Coronary artery (tissue), 2 donors: Measurements from ENCODE around the gene FAM151B.

Experiments used
- DNase-seq: peaks from one replicate; pipeline ENCODE4 v3.0.0-alpha.2; 2017; ENCODE audit warnings: low spot score
- H3K27ac ChIP-seq, 2 donors: fragments of 200-600 bp; sonication (generic); one replicate each; pipeline ENCODE4 v1.5.1; 2016 to 2019
- H3K4me3 ChIP-seq: fragments of 200-600 bp; sonication (generic); 2 replicates; pipeline ENCODE4 v1.5.1; 2016; ENCODE audit warnings: mild to moderate bottlenecking, moderate library complexity
- TF ChIP-seq, protein P1 (sequence below): fragments of 200-600 bp; sonication (generic); IDR thresholded peaks from one replicate; pipeline ENCODE4 v1.5.1; 2019; ENCODE audit warnings: antibody characterized with exemption

FAM151B gene

DNA sequence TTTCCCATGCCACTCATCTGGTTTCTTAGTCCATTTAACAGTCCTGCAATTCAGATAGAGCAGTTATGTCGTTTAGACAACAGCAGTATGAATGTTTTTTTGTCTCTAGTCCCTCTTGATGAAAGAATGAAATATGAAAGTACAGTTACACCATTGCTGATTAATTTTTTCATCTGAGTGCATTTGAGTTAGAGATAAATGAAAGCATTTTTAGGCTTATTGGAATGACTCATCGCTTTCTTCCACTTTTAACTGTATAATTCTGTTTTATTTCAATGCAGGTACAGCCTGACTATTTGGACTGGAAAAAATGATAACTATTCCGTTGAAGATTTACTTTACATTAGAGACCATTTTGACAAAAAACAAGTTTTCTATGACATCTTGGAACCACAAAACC, 53.5 kb downstream of the FAM151B start:
- TF ChIP-seq, protein P1, sequence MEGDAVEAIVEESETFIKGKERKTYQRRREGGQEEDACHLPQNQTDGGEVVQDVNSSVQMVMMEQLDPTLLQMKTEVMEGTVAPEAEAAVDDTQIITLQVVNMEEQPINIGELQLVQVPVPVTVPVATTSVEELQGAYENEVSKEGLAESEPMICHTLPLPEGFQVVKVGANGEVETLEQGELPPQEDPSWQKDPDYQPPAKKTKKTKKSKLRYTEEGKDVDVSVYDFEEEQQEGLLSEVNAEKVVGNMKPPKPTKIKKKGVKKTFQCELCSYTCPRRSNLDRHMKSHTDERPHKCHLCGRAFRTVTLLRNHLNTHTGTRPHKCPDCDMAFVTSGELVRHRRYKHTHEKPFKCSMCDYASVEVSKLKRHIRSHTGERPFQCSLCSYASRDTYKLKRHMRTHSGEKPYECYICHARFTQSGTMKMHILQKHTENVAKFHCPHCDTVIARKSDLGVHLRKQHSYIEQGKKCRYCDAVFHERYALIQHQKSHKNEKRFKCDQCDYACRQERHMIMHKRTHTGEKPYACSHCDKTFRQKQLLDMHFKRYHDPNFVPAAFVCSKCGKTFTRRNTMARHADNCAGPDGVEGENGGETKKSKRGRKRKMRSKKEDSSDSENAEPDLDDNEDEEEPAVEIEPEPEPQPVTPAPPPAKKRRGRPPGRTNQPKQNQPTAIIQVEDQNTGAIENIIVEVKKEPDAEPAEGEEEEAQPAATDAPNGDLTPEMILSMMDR = no peak
- Histone ChIP-seq H3K4me3 (no peak overlapping the region), H3K27ac (no peak overlapping the region)
- no peak for DNase-seq

DNA sequence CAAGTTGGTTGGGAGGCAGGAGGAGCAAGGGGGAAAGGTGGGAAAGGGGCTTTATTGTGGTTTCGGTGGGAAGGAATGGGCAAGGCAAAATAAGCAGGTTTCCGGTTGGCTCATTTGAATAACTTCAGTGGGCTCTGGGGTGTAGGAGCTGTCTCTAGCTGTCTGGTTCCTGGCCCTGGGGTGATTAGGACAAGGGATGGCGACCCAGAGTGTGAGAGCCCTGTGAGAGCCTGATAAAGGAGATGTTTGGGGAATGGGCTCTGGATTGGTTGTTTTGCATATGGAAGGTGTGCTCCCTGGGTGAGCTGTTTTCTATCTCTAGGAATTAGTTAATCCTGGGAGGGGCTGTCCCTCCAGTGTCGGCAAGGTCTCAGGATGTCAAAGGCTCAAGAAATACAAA, 66.7 kb downstream of the FAM151B start:
- Histone ChIP-seq H3K4me3 (no peak overlapping the region), H3K27ac (no peak overlapping the region)
- no peak for DNase-seq
- TF ChIP-seq, protein P1 = no peak

DNA sequence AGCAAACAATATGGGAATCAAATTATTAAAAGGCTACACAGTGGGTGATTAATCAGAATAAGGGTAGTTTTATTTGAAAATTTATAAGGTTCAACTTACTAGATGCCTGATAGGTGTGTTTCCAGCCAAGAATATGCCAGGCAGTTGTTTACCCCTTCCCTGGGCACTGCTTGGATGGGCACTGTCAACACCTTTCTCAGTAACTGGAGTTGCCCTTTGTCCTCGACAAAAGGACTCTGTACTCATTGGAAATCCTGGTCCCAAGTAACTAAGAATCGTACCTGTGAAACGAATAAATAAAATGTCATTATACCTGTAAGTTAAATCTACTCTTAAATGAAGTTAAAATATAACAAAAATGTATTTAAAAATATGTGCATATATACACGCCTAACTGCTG, 67.2 kb downstream of the FAM151B start:
- no peak overlapping the region for H3K4me3 ChIP-seq
- no peak for DNase-seq
- TF ChIP-seq, protein P1 = no peak
- H3K27ac ChIP-seq = no peak overlapping the region

DNA sequence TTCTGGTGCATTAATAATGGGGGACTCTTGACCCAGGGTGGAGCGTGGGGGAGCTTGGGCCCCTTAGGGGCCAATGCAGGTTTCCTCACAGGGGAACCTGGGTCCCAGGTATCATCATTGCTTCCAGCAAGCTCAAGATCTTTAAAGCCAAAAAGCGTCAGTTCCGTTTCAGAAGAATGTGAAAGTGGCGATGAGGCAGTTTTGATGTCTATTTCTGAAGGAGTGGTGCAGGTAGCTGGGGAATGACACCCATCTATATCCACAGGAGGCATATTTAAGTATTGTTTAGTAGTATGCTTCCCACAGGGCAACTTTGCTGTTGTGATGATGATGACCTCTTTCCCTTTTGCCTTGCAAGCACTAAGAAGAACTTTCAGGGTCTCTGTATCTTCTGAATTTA, 71.3 kb downstream of the FAM151B start:
- no peak overlapping the region for H3K4me3 ChIP-seq
- no peak overlapping the region for H3K27ac ChIP-seq
- DNase-seq = no peak

DNA sequence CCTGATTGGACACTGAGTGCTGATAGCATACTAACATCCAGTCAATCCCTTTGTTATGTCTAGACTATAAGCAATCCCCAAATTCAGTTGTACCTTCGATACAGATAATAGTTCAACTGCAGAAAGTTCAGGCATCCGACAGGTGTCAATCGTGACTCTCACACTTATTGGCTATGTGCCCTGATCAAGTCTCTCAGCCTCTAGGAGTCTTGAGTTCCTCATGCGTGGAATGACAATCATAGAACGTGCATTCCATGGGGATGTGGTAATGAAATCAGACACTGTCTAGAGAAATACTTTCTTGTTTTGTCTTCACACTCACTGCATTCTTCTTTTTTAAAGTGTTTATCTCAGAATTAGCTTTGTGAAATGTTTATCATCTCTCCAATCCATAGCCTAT, 77.4 kb downstream of the FAM151B start:
- DNase-seq = no peak
- H3K27ac ChIP-seq = no peak overlapping the region
- TF ChIP-seq, protein P1 = no peak
- no peak overlapping the region for H3K4me3 ChIP-seq

More for the DNA sequence above, 71.3 kb downstream of the FAM151B start:
- TF ChIP-seq, protein P1 = no peak

DNA sequence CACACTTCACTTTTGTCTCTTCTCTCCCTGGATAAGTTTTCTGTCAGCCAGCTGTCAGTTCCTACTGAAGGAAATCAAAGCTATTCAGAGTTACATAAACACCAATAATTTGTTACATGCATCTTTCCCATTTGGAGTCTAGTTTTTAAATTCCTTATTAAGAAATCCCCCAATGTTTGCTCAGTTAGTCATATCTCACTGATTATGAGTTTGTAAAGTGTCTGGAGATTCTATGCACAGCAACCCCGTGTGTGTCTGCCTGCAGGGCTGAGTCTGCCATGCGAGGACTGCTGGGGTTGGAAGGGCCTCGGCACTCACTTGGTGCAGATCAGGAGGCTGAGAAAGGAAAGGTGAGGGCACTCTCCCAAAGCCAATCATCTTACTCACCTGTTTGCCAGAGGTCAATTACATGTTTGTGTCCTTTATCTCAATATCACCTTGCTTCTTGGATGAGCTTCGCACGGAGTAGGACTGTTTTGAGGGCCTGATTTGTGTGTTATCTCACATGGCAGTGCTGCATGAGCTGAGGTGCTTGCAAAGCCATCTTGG, 78.9 kb downstream of the FAM151B start:
- no peak overlapping the region for H3K27ac ChIP-seq
- H3K4me3 ChIP-seq = no peak overlapping the region
- TF ChIP-seq, protein P1 = no peak
- no peak for DNase-seq

DNA sequence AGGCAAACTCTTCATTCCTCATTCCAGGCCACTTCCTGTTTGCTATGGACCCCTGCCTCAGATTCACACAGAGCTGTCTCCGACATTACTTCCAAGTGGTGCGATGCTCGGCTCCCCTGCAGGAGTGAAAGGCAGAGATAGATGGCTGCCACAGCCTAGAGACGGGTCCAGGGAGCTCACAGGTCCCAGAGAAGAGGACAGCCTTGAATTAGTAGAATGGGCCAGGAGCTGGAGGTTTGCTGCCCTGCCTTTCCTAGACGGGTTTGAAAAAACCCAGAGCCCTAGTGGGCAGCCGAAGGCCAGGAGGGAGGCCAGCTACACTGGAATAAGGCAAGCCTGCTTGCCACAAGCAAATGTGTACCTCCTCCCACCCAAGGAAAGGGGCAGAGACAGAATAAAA, 80.4 kb downstream of the FAM151B start:
- no peak overlapping the region for H3K27ac ChIP-seq
- no peak overlapping the region for H3K4me3 ChIP-seq
- TF ChIP-seq, protein P1 = no peak
- no peak for DNase-seq
